Measurements from ENCODE around the gene TMEM174. TPM values are rescaled to one million over a fixed set of nuclear protein-coding genes. Genes with fewer than 3 reads are reported as not detected.
"Not testable (repeated sequence)": the region's sequence is repeated elsewhere in the genome, so short reads cannot be mapped to it uniquely, and the experiment has no call there.

Gene TMEM174
- total RNA-seq, 1 donor from 2014 or later, result not detected

DNA sequence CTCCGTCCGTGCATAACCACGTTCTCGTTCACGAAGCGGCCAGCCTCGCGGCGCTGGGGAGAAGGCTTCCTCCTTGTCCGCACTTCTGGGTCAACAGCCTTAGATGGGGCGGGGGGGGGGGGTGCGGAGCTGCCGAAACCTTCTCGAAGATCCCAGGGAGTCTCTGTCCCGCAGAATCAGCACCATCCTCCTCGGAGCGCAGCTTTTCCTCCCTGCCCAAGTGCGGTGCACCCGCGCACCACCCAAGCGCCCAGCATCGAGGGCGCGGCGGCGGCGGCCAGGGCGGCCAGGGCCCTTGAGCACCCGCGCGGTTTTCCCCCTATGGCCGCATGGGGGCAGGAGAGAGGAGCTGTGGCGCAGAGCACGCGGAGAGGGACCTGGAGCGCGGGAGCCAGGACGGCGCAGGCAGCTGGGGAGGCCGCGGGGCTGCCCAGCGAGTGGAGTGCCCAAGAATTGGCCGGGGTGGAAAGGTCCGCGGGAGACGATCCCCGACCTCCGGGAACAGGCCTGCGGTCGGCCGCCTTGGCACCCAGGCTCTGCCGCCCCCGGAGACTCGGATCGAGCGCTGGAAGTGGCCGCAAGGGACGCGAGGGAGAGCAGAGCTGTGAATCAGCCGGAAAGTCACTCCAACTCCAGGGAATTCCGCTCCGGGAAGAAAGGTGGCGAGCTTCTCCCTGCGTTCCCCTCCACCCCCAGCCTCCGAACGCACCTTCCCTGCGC, 43.1 kb downstream of the TMEM174 start:
- Histone ChIP-seq H3K27ac (no peak overlapping the region), H4K20me1 (ENCODE audit: low read depth) (peaks cover 6% of the 10 kb centered on the region), H3K36me3 (no peaks in the 10 kb centered on the region), H3K9ac (no peak overlapping the region), H3K4me1 (peaks cover 20% of the 10 kb centered on the region), H3K9me3 (ENCODE audit: low read depth) (no peaks in the 10 kb centered on the region), H2AFZ (replicated peaks) (peak overlapping the region; percentile 91), H3K27me3 (peaks cover 77% of the 10 kb centered on the region), H3K79me2 (ENCODE audit: low read depth) (no peaks in the 10 kb centered on the region), H3K4me3 (peak overlapping the region; percentile 41), H3F3A (ENCODE audit: low read depth) (peaks cover 24% of the 10 kb centered on the region), H3K4me2 (peak overlapping the region; percentile 86)
- H3K27ac Mint-ChIP-seq, result no peak overlapping the region
- peak; percentile 59 for TF ChIP-seq EZH2phosphoT487 (IDR thresholded peaks at IDR 0.05)
- TF ChIP-seq, protein P1, sequence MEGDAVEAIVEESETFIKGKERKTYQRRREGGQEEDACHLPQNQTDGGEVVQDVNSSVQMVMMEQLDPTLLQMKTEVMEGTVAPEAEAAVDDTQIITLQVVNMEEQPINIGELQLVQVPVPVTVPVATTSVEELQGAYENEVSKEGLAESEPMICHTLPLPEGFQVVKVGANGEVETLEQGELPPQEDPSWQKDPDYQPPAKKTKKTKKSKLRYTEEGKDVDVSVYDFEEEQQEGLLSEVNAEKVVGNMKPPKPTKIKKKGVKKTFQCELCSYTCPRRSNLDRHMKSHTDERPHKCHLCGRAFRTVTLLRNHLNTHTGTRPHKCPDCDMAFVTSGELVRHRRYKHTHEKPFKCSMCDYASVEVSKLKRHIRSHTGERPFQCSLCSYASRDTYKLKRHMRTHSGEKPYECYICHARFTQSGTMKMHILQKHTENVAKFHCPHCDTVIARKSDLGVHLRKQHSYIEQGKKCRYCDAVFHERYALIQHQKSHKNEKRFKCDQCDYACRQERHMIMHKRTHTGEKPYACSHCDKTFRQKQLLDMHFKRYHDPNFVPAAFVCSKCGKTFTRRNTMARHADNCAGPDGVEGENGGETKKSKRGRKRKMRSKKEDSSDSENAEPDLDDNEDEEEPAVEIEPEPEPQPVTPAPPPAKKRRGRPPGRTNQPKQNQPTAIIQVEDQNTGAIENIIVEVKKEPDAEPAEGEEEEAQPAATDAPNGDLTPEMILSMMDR (IDR thresholded peaks at IDR 0.05), result peak; percentile 81
- peak; percentile 65 for TF ChIP-seq EZH2 (IDR thresholded peaks at IDR 0.05)
- peaks cover 9% of the 10 kb centered on the region for H3K4me1 Mint-ChIP-seq
- H3K36me3 Mint-ChIP-seq, result no peaks in the 10 kb centered on the region
- H3K27me3 Mint-ChIP-seq (ENCODE audit: insufficient read depth, low read depth), result peaks cover 50% of the 10 kb centered on the region
- H3K4me3 Mint-ChIP-seq, result peak overlapping the region; percentile 80
- peak; percentile 91 for DNase-seq (ENCODE audit: low spot score)
- H3K9me3 Mint-ChIP-seq, result no peaks in the 10 kb centered on the region

GRCh38 chr5:73218552-73219171, 45.7 kb downstream of the TMEM174 start:
- H3K4me1 Mint-ChIP-seq, result peaks cover 12% of the 10 kb centered on the region
- peaks cover 6% of the 10 kb centered on the region for H4K20me1 ChIP-seq (ENCODE audit: low read depth)
- no peaks in the 10 kb centered on the region for H3K79me2 ChIP-seq (ENCODE audit: low read depth)
- TF ChIP-seq, protein P1 (IDR thresholded peaks at IDR 0.05), result peak; percentile 48
- TF ChIP-seq EZH2 (IDR thresholded peaks at IDR 0.05), result no peak
- no peak overlapping the region for H3K27ac ChIP-seq
- H3K4me1 ChIP-seq, result peaks cover 29% of the 10 kb centered on the region
- H3K9ac ChIP-seq, result no peak overlapping the region
- H3K4me3 ChIP-seq, result no peak overlapping the region
- peak; percentile 34 for DNase-seq (ENCODE audit: low spot score)
- peaks cover 21% of the 10 kb centered on the region for H3F3A ChIP-seq (ENCODE audit: low read depth)
- H3K9me3 ChIP-seq (ENCODE audit: low read depth), result no peaks in the 10 kb centered on the region
- no peak overlapping the region for H3K4me2 ChIP-seq
- H3K4me3 Mint-ChIP-seq, result no peak overlapping the region
- H3K9me3 Mint-ChIP-seq, result no peaks in the 10 kb centered on the region
- peaks cover 99% of the 10 kb centered on the region for H3K27me3 ChIP-seq
- H2AFZ ChIP-seq (replicated peaks), result no peak overlapping the region
- H3K27ac Mint-ChIP-seq, result no peak overlapping the region
- no peaks in the 10 kb centered on the region for H3K36me3 Mint-ChIP-seq
- H3K27me3 Mint-ChIP-seq (ENCODE audit: insufficient read depth, low read depth), result peaks cover 42% of the 10 kb centered on the region
- H3K36me3 ChIP-seq, result no peaks in the 10 kb centered on the region

- H3K9ac ChIP-seq; H3K27ac ChIP-seq; H3K4me3 ChIP-seq; H3K4me3 Mint-ChIP-seq; DNase-seq (ENCODE audit: low spot score); H3K4me2 ChIP-seq; H4K20me1 ChIP-seq (ENCODE audit: low read depth); H3K9me3 ChIP-seq (ENCODE audit: low read depth); H3K36me3 ChIP-seq; H3K36me3 Mint-ChIP-seq; H3K27ac Mint-ChIP-seq; H3K9me3 Mint-ChIP-seq; H2AFZ ChIP-seq (replicated peaks); H3K79me2 ChIP-seq (ENCODE audit: low read depth): not testable (repeated sequence)
- Histone ChIP-seq H3K4me1 (peaks cover 23% of the 10 kb centered on the region), H3K27me3 (peaks cover 99% of the 10 kb centered on the region), H3F3A (ENCODE audit: low read depth) (peaks cover 14% of the 10 kb centered on the region)
- Mint-ChIP-seq H3K4me1 (peaks cover 12% of the 10 kb centered on the region), H3K27me3 (ENCODE audit: insufficient read depth, low read depth) (peaks cover 36% of the 10 kb centered on the region)
Observed at GRCh38 chr5:73219336-73219735, 46.3 kb downstream of the TMEM174 start.

DNA sequence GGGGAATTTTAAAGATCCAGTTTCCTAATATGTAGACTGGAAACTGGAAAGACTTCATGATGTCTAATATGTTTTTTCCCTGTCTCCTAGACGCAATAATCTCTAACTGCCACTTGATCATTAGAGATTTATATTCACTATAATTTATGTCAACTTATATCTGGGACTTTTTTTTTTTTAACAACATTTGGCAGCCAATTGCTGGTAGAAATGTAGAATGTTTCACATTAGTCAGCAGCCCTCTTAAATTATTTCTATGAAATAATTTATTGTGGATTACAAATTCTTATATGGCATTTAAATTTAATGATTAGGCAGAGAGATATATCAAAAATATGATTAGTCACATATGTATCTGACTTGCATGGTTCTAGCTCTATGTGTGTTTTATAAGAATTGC, 48.2 kb downstream of the TMEM174 start:
- TF ChIP-seq, protein P1 (IDR thresholded peaks at IDR 0.05), result no peak
- Histone ChIP-seq H2AFZ (replicated peaks) (no peak overlapping the region), H3K27me3 (peaks cover 99% of the 10 kb centered on the region), H3K9me3 (ENCODE audit: low read depth) (no peaks in the 10 kb centered on the region), H3K4me2 (no peak overlapping the region), H4K20me1 (ENCODE audit: low read depth) (no peaks in the 10 kb centered on the region), H3K4me1 (peaks cover 8% of the 10 kb centered on the region), H3K36me3 (no peaks in the 10 kb centered on the region), H3K79me2 (ENCODE audit: low read depth) (no peaks in the 10 kb centered on the region), H3F3A (ENCODE audit: low read depth) (no peaks in the 10 kb centered on the region), H3K9ac (no peak overlapping the region), H3K4me3 (no peak overlapping the region), H3K27ac (no peak overlapping the region)
- Mint-ChIP-seq H3K36me3 (no peaks in the 10 kb centered on the region), H3K27ac (no peak overlapping the region), H3K27me3 (ENCODE audit: insufficient read depth, low read depth) (peaks cover 24% of the 10 kb centered on the region), H3K4me1 (peaks cover 3% of the 10 kb centered on the region), H3K4me3 (no peak overlapping the region), H3K9me3 (no peaks in the 10 kb centered on the region)
- no peak for DNase-seq (ENCODE audit: low spot score)
